ENCODE measurements around the gene DYNC1LI2.
A peak's percentile ranks its signal among the peaks of the same experiment; 100 is the strongest.
"Not testable (repeated sequence)": the region's sequence is repeated elsewhere in the genome, so short reads cannot be mapped to it uniquely, and the experiment has no call there.

DYNC1LI2 gene

GRCh38 chr16:66689282-66689681 lies 62.1 kb downstream of the DYNC1LI2 start:
- no peak overlapping the region for H3K4me3 ChIP-seq (ENCODE audit: low read length)
- no peak for DNase-seq (ENCODE audit: low read depth)
- TF ChIP-seq CTCF (IDR thresholded peaks at IDR 0.05; ENCODE audit: insufficient read depth, low read depth, low read length, missing control alignments): no peak

- DNase-seq (ENCODE audit: low read depth): no peak
- no peak overlapping the region for H3K4me3 ChIP-seq (ENCODE audit: low read length)
- TF ChIP-seq CTCF (IDR thresholded peaks at IDR 0.05; ENCODE audit: insufficient read depth, low read depth, low read length, missing control alignments): no peak
Measured at GRCh38 chr16:66687906-66688625, 63.3 kb downstream of the DYNC1LI2 start.

GRCh38 chr16:66685501-66686115 lies 65.8 kb downstream of the DYNC1LI2 start:
- DNase-seq (ENCODE audit: low read depth); H3K4me3 ChIP-seq (ENCODE audit: low read length): not testable (repeated sequence)

- TF ChIP-seq CTCF (IDR thresholded peaks at IDR 0.05; ENCODE audit: insufficient read depth, low read depth, low read length, missing control alignments): no peak
- DNase-seq (ENCODE audit: low read depth): no peak
- no peak overlapping the region for H3K4me3 ChIP-seq (ENCODE audit: low read length)
Measured at GRCh38 chr16:66682271-66682670, 69.1 kb downstream of the DYNC1LI2 start.

GRCh38 chr16:66681676-66682075 lies 69.7 kb downstream of the DYNC1LI2 start:
- peak; percentile 64 for DNase-seq (ENCODE audit: low read depth)
- no peak overlapping the region for H3K4me3 ChIP-seq (ENCODE audit: low read length)
- TF ChIP-seq CTCF (IDR thresholded peaks at IDR 0.05; ENCODE audit: insufficient read depth, low read depth, low read length, missing control alignments): no peak

- no peak for TF ChIP-seq CTCF (IDR thresholded peaks at IDR 0.05; ENCODE audit: insufficient read depth, low read depth, low read length, missing control alignments)
- no peak overlapping the region for H3K4me3 ChIP-seq (ENCODE audit: low read length)
- DNase-seq (ENCODE audit: low read depth): no peak
Measured at GRCh38 chr16:66678337-66678736, 73.1 kb downstream of the DYNC1LI2 start.

- DNase-seq (ENCODE audit: low read depth): no peak
- no peak overlapping the region for H3K4me3 ChIP-seq (ENCODE audit: low read length)
- TF ChIP-seq CTCF (IDR thresholded peaks at IDR 0.05; ENCODE audit: insufficient read depth, low read depth, low read length, missing control alignments): no peak
Measured at GRCh38 chr16:66677836-66678235, 73.6 kb downstream of the DYNC1LI2 start.

All from epithelial cell of esophagus (primary cell).